ENCODE measurements around the gene SMTNL1. TPM values are rescaled to one million over a fixed set of nuclear protein-coding genes. Genes with fewer than 3 reads are reported as not detected.

SMTNL1 gene
- total RNA-seq, 1 donor from 2014 or later: not detected

DNA sequence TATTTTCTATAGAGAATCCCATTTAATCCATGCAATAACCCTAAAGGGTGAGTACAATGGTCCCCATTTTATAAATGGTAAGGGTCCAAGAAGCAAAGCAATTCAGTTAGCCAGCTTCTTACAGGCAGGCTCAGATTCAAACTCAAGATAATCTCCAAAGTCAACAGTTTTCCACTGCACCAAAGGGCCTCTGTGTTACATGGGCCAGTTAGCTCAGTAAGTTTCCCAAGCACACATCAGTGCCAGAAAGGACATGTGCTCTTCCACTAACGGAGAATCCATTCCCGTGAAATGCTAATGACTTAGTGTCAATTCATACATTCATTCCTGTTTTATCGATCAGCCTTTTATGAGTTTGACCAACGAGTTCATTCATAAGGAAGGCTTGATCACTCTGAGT lies 32.9 kb upstream of the SMTNL1 start:
- Mint-ChIP-seq H3K27me3 (peaks cover 7% of the 10 kb centered on the region), H3K4me1 (ENCODE audit: unreplicated experiment) (peaks cover 14% of the 10 kb centered on the region), H3K36me3 (no peaks in the 10 kb centered on the region), H3K4me3 (no peak overlapping the region), H3K9me3 (no peaks in the 10 kb centered on the region), H3K27ac (no peak overlapping the region)
- no peak for DNase-seq (ENCODE audit: extremely low spot score, unreplicated experiment)
- TF ChIP-seq, protein P1, sequence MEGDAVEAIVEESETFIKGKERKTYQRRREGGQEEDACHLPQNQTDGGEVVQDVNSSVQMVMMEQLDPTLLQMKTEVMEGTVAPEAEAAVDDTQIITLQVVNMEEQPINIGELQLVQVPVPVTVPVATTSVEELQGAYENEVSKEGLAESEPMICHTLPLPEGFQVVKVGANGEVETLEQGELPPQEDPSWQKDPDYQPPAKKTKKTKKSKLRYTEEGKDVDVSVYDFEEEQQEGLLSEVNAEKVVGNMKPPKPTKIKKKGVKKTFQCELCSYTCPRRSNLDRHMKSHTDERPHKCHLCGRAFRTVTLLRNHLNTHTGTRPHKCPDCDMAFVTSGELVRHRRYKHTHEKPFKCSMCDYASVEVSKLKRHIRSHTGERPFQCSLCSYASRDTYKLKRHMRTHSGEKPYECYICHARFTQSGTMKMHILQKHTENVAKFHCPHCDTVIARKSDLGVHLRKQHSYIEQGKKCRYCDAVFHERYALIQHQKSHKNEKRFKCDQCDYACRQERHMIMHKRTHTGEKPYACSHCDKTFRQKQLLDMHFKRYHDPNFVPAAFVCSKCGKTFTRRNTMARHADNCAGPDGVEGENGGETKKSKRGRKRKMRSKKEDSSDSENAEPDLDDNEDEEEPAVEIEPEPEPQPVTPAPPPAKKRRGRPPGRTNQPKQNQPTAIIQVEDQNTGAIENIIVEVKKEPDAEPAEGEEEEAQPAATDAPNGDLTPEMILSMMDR (conservative IDR thresholded peaks at IDR 0.05): no peak

DNA sequence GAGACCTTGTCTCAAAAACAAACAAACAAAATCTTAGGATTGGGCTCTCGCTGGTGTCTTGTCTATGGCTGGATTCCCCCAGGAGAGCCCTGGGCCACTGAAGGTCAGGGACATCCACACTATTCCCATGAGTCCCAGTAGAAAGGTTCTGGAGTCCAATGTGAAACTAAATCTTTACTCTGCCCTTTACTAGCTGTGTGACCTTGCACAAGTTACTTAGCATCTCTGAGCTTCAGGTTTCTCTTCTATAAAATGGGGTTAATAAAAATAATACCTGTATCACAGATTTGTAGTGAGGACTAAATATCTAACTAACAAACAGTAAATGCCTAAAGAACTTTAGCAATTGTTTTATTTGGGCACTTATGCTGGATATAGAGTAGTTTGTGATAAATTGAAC lies 30.9 kb upstream of the SMTNL1 start:
- H3K4me3 Mint-ChIP-seq: no peak overlapping the region
- TF ChIP-seq, protein P1 (conservative IDR thresholded peaks at IDR 0.05): no peak
- no peaks in the 10 kb centered on the region for H3K9me3 Mint-ChIP-seq
- no peaks in the 10 kb centered on the region for H3K36me3 Mint-ChIP-seq
- H3K4me1 Mint-ChIP-seq (ENCODE audit: unreplicated experiment): peaks cover 4% of the 10 kb centered on the region
- no peak overlapping the region for H3K27ac Mint-ChIP-seq
- no peak for DNase-seq (ENCODE audit: extremely low spot score, unreplicated experiment)
- peaks cover 8% of the 10 kb centered on the region for H3K27me3 Mint-ChIP-seq

DNA sequence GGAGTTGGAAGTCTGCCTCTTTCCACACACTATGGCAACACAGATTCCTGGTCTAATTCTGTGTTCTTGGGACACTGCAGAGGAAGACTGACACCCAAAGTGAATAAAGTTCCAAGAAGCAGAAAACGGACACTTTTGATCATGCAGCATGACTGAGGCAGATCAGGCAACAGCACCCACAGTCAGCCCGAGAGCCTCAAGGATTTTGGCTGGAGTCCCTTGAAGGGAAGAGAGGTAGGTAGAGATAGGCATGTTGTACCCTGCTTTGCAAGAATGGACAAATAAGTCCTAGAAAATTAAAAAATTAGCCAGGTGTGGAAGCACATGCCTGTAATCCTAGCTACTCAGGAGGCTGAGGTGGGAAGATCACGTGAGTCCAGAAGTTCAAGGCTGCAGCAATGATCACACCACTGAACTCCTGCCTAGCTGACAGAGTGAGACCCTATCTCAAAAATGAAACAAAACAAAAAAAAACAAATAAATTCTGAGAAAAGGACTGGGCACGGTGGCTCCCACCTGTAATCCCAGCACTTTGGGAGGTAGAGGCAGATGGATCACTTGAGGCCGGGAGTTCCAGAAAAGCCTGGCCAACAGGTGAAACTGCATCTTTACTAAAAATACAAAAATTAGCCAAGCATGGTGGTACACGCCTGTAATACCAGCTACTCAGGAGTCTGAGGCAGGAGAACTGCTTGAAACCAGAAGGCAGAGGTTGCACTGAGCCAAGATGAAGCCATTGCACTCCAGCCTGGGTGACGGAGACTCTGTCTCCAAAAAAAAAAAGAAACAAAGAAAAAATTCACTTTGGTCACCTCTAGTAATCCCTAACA lies 28.8 kb upstream of the SMTNL1 start:
- H3K27ac Mint-ChIP-seq: no peak overlapping the region
- H3K4me3 Mint-ChIP-seq: no peak overlapping the region
- H3K27me3 Mint-ChIP-seq: peaks cover 26% of the 10 kb centered on the region
- H3K9me3 Mint-ChIP-seq: no peaks in the 10 kb centered on the region
- DNase-seq (ENCODE audit: extremely low spot score, unreplicated experiment): no peak
- TF ChIP-seq, protein P1 (conservative IDR thresholded peaks at IDR 0.05): no peak
- H3K36me3 Mint-ChIP-seq: no peaks in the 10 kb centered on the region
- H3K4me1 Mint-ChIP-seq (ENCODE audit: unreplicated experiment): peaks cover 6% of the 10 kb centered on the region

DNA sequence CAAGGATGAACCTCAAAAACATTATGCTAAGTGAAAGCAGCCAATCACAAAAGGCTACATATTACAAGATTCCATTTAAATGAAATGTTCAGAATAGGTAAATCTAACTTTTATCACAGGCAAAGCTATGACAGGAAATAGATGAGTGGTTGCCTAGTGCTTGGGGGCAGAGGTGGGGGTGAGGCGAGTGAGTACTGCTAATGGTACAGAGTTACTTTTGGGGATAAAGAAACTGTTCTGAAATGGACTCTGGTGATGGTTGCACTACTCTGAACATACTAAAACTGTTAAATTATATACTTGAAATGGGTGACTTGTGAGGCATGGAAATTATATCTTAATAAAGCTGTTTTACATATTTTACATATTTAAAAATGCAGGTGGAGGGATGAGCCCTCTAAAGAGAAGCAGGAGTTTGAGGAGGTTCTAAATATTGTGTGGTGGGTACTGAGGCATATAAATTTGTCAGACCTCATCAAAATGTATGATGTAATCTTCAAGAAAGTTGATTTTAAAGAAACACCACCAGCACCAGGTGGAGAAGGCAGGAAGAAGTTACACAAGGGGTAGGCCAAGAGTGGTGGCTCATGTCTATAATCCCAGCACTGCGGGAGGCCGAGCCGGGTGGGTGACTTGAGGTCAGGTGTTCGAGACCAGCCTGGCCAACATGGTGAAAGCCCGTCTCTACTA lies 25.5 kb upstream of the SMTNL1 start:
- TF ChIP-seq, protein P1 (conservative IDR thresholded peaks at IDR 0.05): no peak
- no peak overlapping the region for H3K4me3 Mint-ChIP-seq
- H3K27ac Mint-ChIP-seq: no peak overlapping the region
- DNase-seq (ENCODE audit: extremely low spot score, unreplicated experiment): no peak
- H3K4me1 Mint-ChIP-seq (ENCODE audit: unreplicated experiment): peaks cover 9% of the 10 kb centered on the region
- H3K36me3 Mint-ChIP-seq: no peaks in the 10 kb centered on the region
- peaks cover 47% of the 10 kb centered on the region for H3K27me3 Mint-ChIP-seq
- H3K9me3 Mint-ChIP-seq: no peaks in the 10 kb centered on the region

DNA sequence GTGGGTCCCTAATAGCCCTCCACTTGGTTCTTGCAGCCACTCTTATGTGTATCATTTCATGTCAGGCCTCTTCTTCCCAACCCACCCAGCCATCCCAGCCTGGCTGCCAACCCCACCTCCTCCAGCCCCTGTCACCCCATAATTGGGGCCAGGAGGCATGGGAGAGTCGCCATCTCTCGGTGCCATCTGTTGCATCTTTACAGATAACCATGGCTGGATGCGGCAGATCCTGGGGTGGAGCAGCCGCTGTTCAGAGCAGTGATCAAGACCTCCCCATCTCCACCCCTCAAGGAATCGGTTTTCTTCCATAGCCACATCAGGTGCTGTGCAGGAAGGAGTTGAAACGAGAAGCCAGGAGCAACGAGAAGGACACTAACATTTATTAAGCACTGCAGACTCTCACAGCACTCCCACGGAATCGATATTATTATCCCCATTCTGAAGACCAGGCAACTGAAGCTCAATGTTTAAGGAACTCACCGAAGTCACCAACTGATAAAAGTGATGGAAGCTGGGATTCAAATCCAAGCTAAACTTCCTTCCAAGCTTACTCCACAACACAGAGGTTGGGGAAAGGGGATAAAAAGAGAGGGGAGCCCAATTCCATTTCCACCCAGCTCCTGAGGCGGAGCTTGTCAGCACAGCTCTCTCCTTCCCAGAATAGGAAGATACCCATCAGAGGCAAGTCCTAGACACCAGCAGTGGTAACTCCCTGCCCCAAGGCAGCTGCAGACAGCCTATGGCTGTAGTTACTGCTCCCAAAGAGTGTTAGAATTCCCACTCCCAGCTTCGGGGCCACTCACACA lies 24.5 kb upstream of the SMTNL1 start:
- peaks cover 55% of the 10 kb centered on the region for H3K27me3 Mint-ChIP-seq
- no peaks in the 10 kb centered on the region for H3K9me3 Mint-ChIP-seq
- TF ChIP-seq, protein P1 (conservative IDR thresholded peaks at IDR 0.05): no peak
- H3K27ac Mint-ChIP-seq: no peak overlapping the region
- no peak for DNase-seq (ENCODE audit: extremely low spot score, unreplicated experiment)
- peaks cover 9% of the 10 kb centered on the region for H3K4me1 Mint-ChIP-seq (ENCODE audit: unreplicated experiment)
- H3K36me3 Mint-ChIP-seq: no peaks in the 10 kb centered on the region
- peak overlapping the region; percentile 82 for H3K4me3 Mint-ChIP-seq
